K562 (cell line): ENCODE measurements around the gene SERPINE1. TPM values are rescaled to one million over a fixed set of nuclear protein-coding genes. Genes with fewer than 3 reads are reported as not detected.

Source experiments
- ARID2 ChIP-seq: fragments of 450-650 bp; IDR thresholded peaks from 2 replicates; pipeline ENCODE4 v1.6.1; 2017; ENCODE audit warnings: antibody characterized with exemption, mild to moderate bottlenecking
- ARID4B ChIP-seq: sonication (generic); formaldehyde crosslinking; IDR thresholded peaks from 2 replicates; pipeline ENCODE4 v1.8.0; 2022; ENCODE audit warnings: mild to moderate bottlenecking, missing genetic modification reagents
- BDP1 ChIP-seq: IDR thresholded peaks from 3 replicates; pipeline ENCODE4 v1.6.1; 2011; ENCODE audit not compliant: insufficient read length, insufficient read depth
- CBX5 ChIP-seq: IDR thresholded peaks from 2 replicates; pipeline ENCODE4 v1.6.1; 2014; ENCODE audit warnings: low read depth, borderline replicate concordance
- CHD1 ChIP-seq: fragments of 200-600 bp; sonication (generic); IDR thresholded peaks from one replicate; pipeline ENCODE4 v1.6.1; 2012; ENCODE audit warnings: mild to moderate bottlenecking, moderate library complexity, low read length, inconsistent platforms
- CTCF ChIP-seq, 3 experiments: IDR thresholded peaks in 2 of 3; conservative IDR thresholded peaks in 1 of 3; 2 replicates each; pipeline ENCODE4 v1.5.1; 2011 to 2012; ENCODE audit warnings: low read length in 3 of 3, mild to moderate bottlenecking in 3 of 3, control low read depth in 2 of 3, improper control_type of control experiment in 1 of 3, inconsistent platforms in 1 of 3, low read depth in 1 of 3, mixed read lengths in 1 of 3, moderate library complexity in 1 of 3; ENCODE audit not compliant: insufficient read depth in 2 of 3
- DIDO1 ChIP-seq: fragments of 450-650 bp; IDR thresholded peaks from 2 replicates; pipeline ENCODE4 v1.6.1; 2016; ENCODE audit warnings: low read depth, missing biosample characterization, missing genetic modification characterization
- ETV6 ChIP-seq, 3 experiments: fragments of 150-350 bp in 1 of 3; sonication (generic) in 1 of 3; formaldehyde crosslinking in 1 of 3; IDR thresholded peaks; 2 replicates each; pipeline versions ENCODE4 v1.6.1 to v1.8.0; 2014 to 2022; ENCODE audit warnings: borderline replicate concordance in 2 of 3, low read depth in 2 of 3, antibody characterized with exemption in 1 of 3, low read length in 1 of 3, mild to moderate bottlenecking in 1 of 3, missing genetic modification reagents in 1 of 3
- HDAC2 ChIP-seq: fragments of 450-650 bp; IDR thresholded peaks from 2 replicates; pipeline ENCODE4 v1.6.1; 2016; ENCODE audit warnings: mild to moderate bottlenecking
- MTA2 ChIP-seq: fragments of 450-650 bp; IDR thresholded peaks from 2 replicates; pipeline ENCODE4 v1.6.1; 2016; ENCODE audit warnings: low read depth
- NFIX ChIP-seq: fragments of 250-450 bp; sonication (Bioruptor Pico); IDR thresholded peaks from 2 replicates; pipeline ENCODE4 v1.4.0; 2020; ENCODE audit warnings: low read depth, mild to moderate bottlenecking, moderate library complexity
- RNF219 ChIP-seq: fragments of 250-450 bp; sonication (Bioruptor Pico); IDR thresholded peaks from 2 replicates; pipeline ENCODE4 v1.5.0; 2022; ENCODE audit warnings: mild to moderate bottlenecking
- SRSF3 ChIP-seq: fragments of 200-400 bp; formaldehyde crosslinking; IDR thresholded peaks from 2 replicates; pipeline ENCODE4 v1.6.1; 2016; ENCODE audit warnings: mild to moderate bottlenecking, low read length, moderate library complexity; ENCODE audit not compliant: insufficient read depth
- ZBTB33 ChIP-seq: sonication (generic); formaldehyde crosslinking; IDR thresholded peaks from 2 replicates; pipeline ENCODE4 v1.8.1; 2023; ENCODE audit warnings: mild to moderate bottlenecking, missing genetic modification reagents
- ZNF121 ChIP-seq: sonication (generic); formaldehyde crosslinking; conservative IDR thresholded peaks from 2 replicates; pipeline ENCODE4 v1.8.0; 2022; ENCODE audit warnings: missing genetic modification reagents
- ZNF143 ChIP-seq: sonication (generic); formaldehyde crosslinking; IDR thresholded peaks from 2 replicates; pipeline ENCODE4 v1.9.0; 2022; ENCODE audit warnings: mild to moderate bottlenecking, missing genetic modification reagents
- ZNF431 ChIP-seq: sonication (generic); formaldehyde crosslinking; IDR thresholded peaks from 2 replicates; pipeline ENCODE4 v1.8.0; 2022; ENCODE audit warnings: mild to moderate bottlenecking, missing genetic modification reagents
- polyA plus RNA-seq, 8 experiments: library from polyadenylated mRNA; depleted of rRNA in 4 of 8; stranded (reverse) in 5 of 8; unstranded in 3 of 8; fragments of >200 nt; fragmentation: Nextera tagmentation in 2 of 8; fragmentation: Illumina TruSeq in 1 of 8; extraction: Ambion mirVana in 2 of 8; extraction: Trizol in 1 of 8; gene quantifications; 2 replicates each; pipeline versions ENCODE4 v1.2.1 to v1.2.3, GENCODE V29; 2011 to 2014; ENCODE audit warnings: inconsistent platforms in 1 of 8, missing spikeins in 1 of 8
- total RNA-seq, 7 experiments: library from RNA; depleted of rRNA in 6 of 7; stranded (reverse); fragments of >200 nt in 6 of 7; fragmentation: Illumina TruSeq in 2 of 7; extraction: Trizol in 2 of 7; gene quantifications; 2 replicates each; pipeline versions ENCODE4 v1.2.1 to v1.2.3, GENCODE V29; 2011 to 2021; ENCODE audit warnings: low replicate concordance in 1 of 7

Gene SERPINE1
- total and polyA plus RNA-seq, 9 of the 15 experiments (the other 6 are each of a cell fraction or from before 2014, with no cell fraction given): 0.22 to 4.8 (median 0.91) TPM

- TF ChIP-seq ZNF431: no peak
- TF ChIP-seq MTA2: no peak
- TF ChIP-seq ZNF143 (CRISPR knock-in tag): no peak
- peak; percentile 69; the same call in 1 of the 2 replicates for TF ChIP-seq ARID2
- TF ChIP-seq ZBTB33: 0 out of 2 replicates have a peak, but pooled peaks have one; percentile 30
- no peak for TF ChIP-seq RNF219 (CRISPR knock-in tag)
- TF ChIP-seq SRSF3: no peak
- no peak for TF ChIP-seq CBX5
- TF ChIP-seq CHD1: no peak
- no peak for TF ChIP-seq BDP1
- TF ChIP-seq CTCF (IDR thresholded peaks at IDR 0.05 in 2 of 3, conservative IDR thresholded peaks at IDR 0.05 in 1 of 3; ENCODE audit: insufficient read depth in 2 of 3, low read depth in 1 of 3, low read length in 3 of 3): peak; percentile 77 to 91 (median 88)
- no peak for TF ChIP-seq DIDO1 (tag)
- 0 out of 4 replicates have a peak, but pooled peaks of 1 of the 2 experiments have one; percentile 12 for TF ChIP-seq ETV6 (IDR thresholded peaks at IDR 0.05; ENCODE audit: borderline replicate concordance in 1 of 2, low read depth in 2 of 2, low read length in 1 of 2)
- TF ChIP-seq ETV6 (CRISPR knock-in tag; IDR thresholded peaks at IDR 0.05; ENCODE audit: borderline replicate concordance): no peak
- peak; percentile 99 for TF ChIP-seq ZNF121
- TF ChIP-seq ARID4B: no peak
- TF ChIP-seq NFIX (CRISPR knock-in tag): no peak
- TF ChIP-seq HDAC2: peak; percentile 72; the same call in 1 of the 2 replicates
Observed at GRCh38 chr7:101094791-101095375, 32.0 kb upstream of the SERPINE1 start (continued).
